CD4-positive, alpha-beta T cell (primary cell): Measurements from ENCODE around the gene P2RX2. TPM values are rescaled to one million over a fixed set of nuclear protein-coding genes. Genes with fewer than 3 reads are reported as not detected.

Experiments used
- ATAC-seq: fragments of 200-7000 bp; cut with Tn5 transposase; one replicate; pipeline ENCODE4 v1.10.0; 2022; ENCODE audit warnings: mild to moderate bottlenecking; ENCODE audit not compliant: poor library complexity
- CTCF ChIA-PET: fragments of 350-600 bp; sonication (Branson Sonifier 250); formaldehyde crosslinking; loops from one replicate; lab custom pipeline; 2021; ENCODE audit warnings: antibody characterized with exemption, inconsistent platforms; lab: Charles Lee
- POLR2A ChIA-PET: fragments of 350-600 bp; sonication (Branson Sonifier 250); formaldehyde crosslinking; loops from one replicate; lab custom pipeline; 2021; ENCODE audit warnings: antibody characterized with exemption, inconsistent platforms; lab: Charles Lee
- DNase-seq, 14 experiments: peaks; one replicate each; pipeline ENCODE4 v3.0.0-alpha.2; 2013 to 2020; ENCODE audit warnings: mixed read lengths in 2 of 14
- H3K27ac ChIP-seq, 2 donors: one replicate each; pipeline versions ENCODE4 v1.5.1 to v1.7.0; 2013; ENCODE audit warnings: low read length in 2 of 2, low read depth in 1 of 2, mild to moderate bottlenecking in 1 of 2
- H3K27me3 ChIP-seq, 2 experiments: 1 replicate in 1 of 2; 2 replicates in 1 of 2; pipeline versions ENCODE4 v1.6.1 to v1.7.0; 2013; ENCODE audit warnings: low read length in 2 of 2, control low read depth in 1 of 2, mild to moderate bottlenecking in 1 of 2, moderate library complexity in 1 of 2; ENCODE audit not compliant: insufficient read depth in 2 of 2, control insufficient read depth in 1 of 2
- H3K36me3 ChIP-seq: one replicate; pipeline ENCODE4 v1.6.1; 2013; ENCODE audit warnings: low read length, control low read depth; ENCODE audit not compliant: insufficient read depth
- H3K4me1 ChIP-seq: one replicate; pipeline ENCODE4 v1.6.1; 2013; ENCODE audit warnings: low read length, control low read depth; ENCODE audit not compliant: insufficient read depth
- H3K4me3 ChIP-seq: one replicate; pipeline ENCODE4 v1.5.1; 2013; ENCODE audit warnings: mild to moderate bottlenecking, low read length, moderate library complexity
- H3K9me3 ChIP-seq, 2 experiments: 1 replicate in 1 of 2; 2 replicates in 1 of 2; pipeline versions ENCODE4 v1.6.1 to v1.7.0; 2013; ENCODE audit warnings: low read length in 2 of 2, mild to moderate bottlenecking in 2 of 2, control low read depth in 1 of 2, moderate library complexity in 1 of 2; ENCODE audit not compliant: control insufficient read depth in 1 of 2, insufficient read depth in 1 of 2
- H3K27ac Mint-ChIP-seq: one replicate; pipeline ENCODE4 v1.8.0; 2020; ENCODE audit warnings: mixed read lengths
- H3K27me3 Mint-ChIP-seq: one replicate; pipeline ENCODE4 v1.8.0; 2021; ENCODE audit warnings: mixed read lengths
- H3K36me3 Mint-ChIP-seq: one replicate; pipeline ENCODE4 v1.8.0; 2021; ENCODE audit warnings: low read depth, mixed read lengths
- H3K4me1 Mint-ChIP-seq: one replicate; pipeline ENCODE4 v1.8.0; 2021; ENCODE audit warnings: low read depth, mixed read lengths
- H3K4me3 Mint-ChIP-seq: one replicate; pipeline ENCODE4 v1.8.0; 2020; ENCODE audit warnings: mild to moderate bottlenecking, mixed read lengths
- H3K9me3 Mint-ChIP-seq: one replicate; pipeline ENCODE4 v1.8.0; 2020; ENCODE audit warnings: mixed read lengths
- intact Hi-C, 2 experiments: fragments of 100-400 bp; cut with DNase I in 1 of 2; cut with micrococcal nuclease in 1 of 2; formaldehyde crosslinking; loops; one replicate each; pipeline versions ENCODE4 v1.15.1 to v1.9.0; 2023 to 2025; cut with DNase I, micrococcal nuclease
- total RNA-seq, 174 experiments: library from RNA in 2 of 174; stranded (reverse) in 2 of 174; gene quantifications; one replicate each; pipeline ENCODE4 v1.2.3 and lab custom pipeline; 2021 to 2026
- TF ChIP-seq, protein P1 (sequence below): fragments of 200-600 bp; IDR thresholded peaks from one replicate; pipeline ENCODE4 v1.8.0; 2022; ENCODE audit warnings: antibody characterized with exemption, mild to moderate bottlenecking

P2RX2 gene
- total RNA-seq, 2 experiments from 2014 or later = not detected

DNA sequence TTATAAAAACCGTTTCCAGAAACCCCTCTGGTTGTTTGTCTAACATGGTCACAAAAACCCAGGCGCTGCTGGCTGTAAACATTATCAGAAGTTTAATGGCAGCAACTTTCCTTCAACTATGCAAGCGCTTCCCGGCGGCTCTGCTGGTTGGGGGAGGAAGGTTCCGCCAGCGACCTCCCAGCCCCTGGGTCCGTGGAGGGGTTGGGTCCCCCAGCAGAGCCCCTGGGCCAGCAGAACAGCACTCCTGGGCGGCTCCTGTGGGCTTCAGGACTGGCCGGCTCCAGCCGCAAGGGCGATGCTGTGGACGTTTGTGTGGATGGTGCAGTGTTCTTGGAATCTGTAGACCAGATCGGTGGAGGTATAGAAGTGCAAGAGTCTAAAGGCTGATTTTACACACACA lies 34.1 kb upstream of the P2RX2 start:
- CTCF ChIA-PET = no interaction called here
- Histone ChIP-seq H3K9me3 (peaks cover 0 to 17% of the 10 kb centered on the region in 2 experiments), H3K4me1 (no peaks in the 10 kb centered on the region), H3K27ac (no peak overlapping the region), H3K36me3 (peaks cover 8% of the 10 kb centered on the region), H3K4me3 (no peak overlapping the region), H3K27me3 (no peaks in the 10 kb centered on the region)
- H3K36me3 Mint-ChIP-seq = peaks cover 14% of the 10 kb centered on the region
- intact Hi-C loops = no loop called here
- TF ChIP-seq, protein P1, sequence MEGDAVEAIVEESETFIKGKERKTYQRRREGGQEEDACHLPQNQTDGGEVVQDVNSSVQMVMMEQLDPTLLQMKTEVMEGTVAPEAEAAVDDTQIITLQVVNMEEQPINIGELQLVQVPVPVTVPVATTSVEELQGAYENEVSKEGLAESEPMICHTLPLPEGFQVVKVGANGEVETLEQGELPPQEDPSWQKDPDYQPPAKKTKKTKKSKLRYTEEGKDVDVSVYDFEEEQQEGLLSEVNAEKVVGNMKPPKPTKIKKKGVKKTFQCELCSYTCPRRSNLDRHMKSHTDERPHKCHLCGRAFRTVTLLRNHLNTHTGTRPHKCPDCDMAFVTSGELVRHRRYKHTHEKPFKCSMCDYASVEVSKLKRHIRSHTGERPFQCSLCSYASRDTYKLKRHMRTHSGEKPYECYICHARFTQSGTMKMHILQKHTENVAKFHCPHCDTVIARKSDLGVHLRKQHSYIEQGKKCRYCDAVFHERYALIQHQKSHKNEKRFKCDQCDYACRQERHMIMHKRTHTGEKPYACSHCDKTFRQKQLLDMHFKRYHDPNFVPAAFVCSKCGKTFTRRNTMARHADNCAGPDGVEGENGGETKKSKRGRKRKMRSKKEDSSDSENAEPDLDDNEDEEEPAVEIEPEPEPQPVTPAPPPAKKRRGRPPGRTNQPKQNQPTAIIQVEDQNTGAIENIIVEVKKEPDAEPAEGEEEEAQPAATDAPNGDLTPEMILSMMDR = no peak
- DNase-seq = no peak
- H3K4me3 Mint-ChIP-seq = no peak overlapping the region
- H3K4me1 Mint-ChIP-seq = no peaks in the 10 kb centered on the region
- POLR2A ChIA-PET = no interaction called here
- ATAC-seq = no peak
- H3K27ac Mint-ChIP-seq = no peak overlapping the region
- no peaks in the 10 kb centered on the region for H3K9me3 Mint-ChIP-seq
- H3K27me3 Mint-ChIP-seq = no peaks in the 10 kb centered on the region

DNA sequence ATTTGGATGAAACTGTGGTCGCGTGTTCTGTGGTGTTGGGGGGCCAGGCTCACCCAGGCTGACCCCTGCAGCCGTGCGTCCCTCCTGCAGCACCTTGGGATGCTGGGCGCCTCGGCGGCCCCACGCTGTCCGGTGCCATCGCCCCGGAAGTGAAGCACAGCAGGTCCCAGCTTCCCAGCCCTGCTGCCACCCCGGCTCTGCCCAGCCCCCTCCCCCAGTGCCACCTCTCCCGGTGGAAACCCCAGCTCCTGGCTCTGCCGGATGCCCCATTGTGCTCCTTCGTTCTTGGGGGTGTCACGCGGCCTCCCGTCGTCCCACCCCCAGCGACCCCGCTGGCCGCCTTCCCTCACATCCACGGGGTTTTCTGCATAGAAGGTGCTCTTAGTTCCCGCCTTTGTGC lies 33.4 kb upstream of the P2RX2 start:
- Histone ChIP-seq H3K27me3 (no peaks in the 10 kb centered on the region), H3K4me1 (no peaks in the 10 kb centered on the region), H3K4me3 (no peak overlapping the region), H3K9me3 (peaks cover 0 to 17% of the 10 kb centered on the region in 2 experiments), H3K27ac (no peak overlapping the region), H3K36me3 (peaks cover 8% of the 10 kb centered on the region)
- peaks cover 14% of the 10 kb centered on the region for H3K36me3 Mint-ChIP-seq
- H3K27ac Mint-ChIP-seq = no peak overlapping the region
- no peak for ATAC-seq
- DNase-seq = no peak
- POLR2A ChIA-PET = no interaction called here
- no peaks in the 10 kb centered on the region for H3K4me1 Mint-ChIP-seq
- TF ChIP-seq, protein P1 = no peak
- intact Hi-C loops = no loop called here
- CTCF ChIA-PET = no interaction called here
- H3K4me3 Mint-ChIP-seq = no peak overlapping the region
- H3K9me3 Mint-ChIP-seq = no peaks in the 10 kb centered on the region
- H3K27me3 Mint-ChIP-seq = no peaks in the 10 kb centered on the region

DNA sequence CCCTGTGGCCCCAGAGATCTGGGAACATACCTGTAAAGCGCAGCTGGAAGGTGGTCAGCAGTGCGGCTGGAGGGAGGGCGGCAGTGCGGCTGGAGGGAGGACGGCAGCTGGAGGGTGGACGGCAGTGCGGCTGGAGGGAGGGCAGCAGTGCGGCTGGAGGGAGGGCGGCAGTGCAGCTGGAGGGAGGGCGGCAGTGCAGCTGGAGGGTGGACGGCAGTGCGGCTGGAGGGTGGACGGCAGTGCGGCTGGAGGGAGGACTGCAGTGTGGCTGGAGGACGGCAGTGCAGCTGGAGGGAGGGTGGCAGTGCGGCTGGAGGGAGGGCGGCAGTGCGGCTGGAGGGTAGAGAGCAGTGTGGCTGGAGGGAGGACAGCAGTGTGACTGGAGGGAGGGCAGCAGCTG lies 31.6 kb upstream of the P2RX2 start:
- TF ChIP-seq, protein P1 = no peak
- no peak overlapping the region for H3K27ac Mint-ChIP-seq
- no peak for DNase-seq
- CTCF ChIA-PET = interaction anchor here (0.7 kb wide), 1 partner anchor 63 kb away, joined by 3 read pairs; no protein-coding TSS in a partner anchor
- Histone ChIP-seq H3K4me1 (no peaks in the 10 kb centered on the region), H3K27me3 (no peaks in the 10 kb centered on the region), H3K27ac (no peak overlapping the region), H3K4me3 (no peak overlapping the region), H3K9me3 (peaks cover 0 to 17% of the 10 kb centered on the region in 2 experiments), H3K36me3 (peaks cover under 1% of the 10 kb centered on the region)
- H3K4me1 Mint-ChIP-seq = no peaks in the 10 kb centered on the region
- H3K4me3 Mint-ChIP-seq = no peak overlapping the region
- ATAC-seq = no peak
- no peaks in the 10 kb centered on the region for H3K9me3 Mint-ChIP-seq
- POLR2A ChIA-PET = no interaction called here
- intact Hi-C loops = no loop called here
- H3K27me3 Mint-ChIP-seq = no peaks in the 10 kb centered on the region
- H3K36me3 Mint-ChIP-seq = peaks cover 5% of the 10 kb centered on the region
